Thyroid gland (tissue), 4 donors: Measurements from ENCODE around the gene NENF. TPM values are rescaled to one million over a fixed set of nuclear protein-coding genes. Genes with fewer than 3 reads are reported as not detected.

ENCODE experiments used
- DNase-seq, 2 donors: peaks; one replicate each; pipeline ENCODE4 v3.0.0-alpha.2; 2019
- H3K27ac ChIP-seq, 3 donors: fragments of 200-600 bp; sonication (generic); 1 replicate in 2 of 3; 2 replicates in 1 of 3; pipeline ENCODE4 v1.5.1; 2016 to 2019; ENCODE audit warnings: mild to moderate bottlenecking in 1 of 3, moderate library complexity in 1 of 3
- H3K27me3 ChIP-seq: fragments of 200-600 bp; sonication (generic); one replicate; pipeline ENCODE4 v1.5.1; 2019
- H3K36me3 ChIP-seq, 2 donors: fragments of 200-600 bp; sonication (generic); one replicate each; pipeline ENCODE4 v1.5.1; 2016 to 2019
- H3K4me1 ChIP-seq, 2 donors: fragments of 200-600 bp; sonication (generic); one replicate each; pipeline ENCODE4 v1.5.1; 2017 to 2019
- H3K4me3 ChIP-seq, 3 donors: fragments of 200-600 bp; sonication (generic); replicated peaks in 1 of 3; 1 replicate in 2 of 3; 2 replicates in 1 of 3; pipeline ENCODE4 v1.5.1; 2016; ENCODE audit warnings: mild to moderate bottlenecking in 1 of 3
- H3K9me3 ChIP-seq: fragments of 200-600 bp; sonication (generic); one replicate; pipeline ENCODE4 v1.5.1; 2017
- CTCF ChIP-seq, 6 experiments: fragments of 200-600 bp in 3 of 6; fragments of 450-650 bp in 3 of 6; sonication (generic) in 3 of 6; IDR thresholded peaks; one replicate each; pipeline ENCODE4 v1.5.1; 2016 to 2019; ENCODE audit warnings: antibody characterized with exemption in 6 of 6, mild to moderate bottlenecking in 2 of 6, inconsistent platforms in 1 of 6, moderate library complexity in 1 of 6
- POLR2A ChIP-seq, 2 donors: fragments of 450-650 bp; IDR thresholded peaks; one replicate each; pipeline ENCODE4 v1.6.1; 2017; ENCODE audit warnings: antibody characterized with exemption in 2 of 2, mild to moderate bottlenecking in 2 of 2, moderate library complexity in 1 of 2
- WGBS, 2 donors: methylation state at CpG; one replicate each; pipeline ENCODE4 v1.1.5; 2017; 5-methylcytosine and 5-hydroxymethylcytosine counted together
- intact Hi-C: fragments of 100-400 bp; cut with DNase I; formaldehyde crosslinking; loops from one replicate; pipeline ENCODE4 v1.15.1; 2023
- total RNA-seq, 4 donors: library from RNA; depleted of rRNA; stranded (reverse); fragments of >200 nt; gene quantifications; one replicate each; pipeline ENCODE4 v1.2.3, GENCODE V29; 2016

The NENF gene
- total RNA-seq, 4 donors from 2014 or later = 42.4 to 181 (median 122) TPM

GRCh38 chr1:212488436-212489283, 55.9 kb downstream of the NENF start:
- intact Hi-C loops = no loop called here
- peak; percentile 37 to 57 for DNase-seq
- 56 to 79% methylated on average over 4 of the region's 4 CpGs for whole genome bisulfite sequencing, 2 donors
- H3K4me1 ChIP-seq = peaks cover 18 to 32% of the 10 kb centered on the region in 2 donors
- no peaks in the 10 kb centered on the region for H3K27me3 ChIP-seq
- H3K36me3 ChIP-seq = no peaks in the 10 kb centered on the region
- peak overlapping the region; percentile 47 to 55 (median 54) for H3K27ac ChIP-seq
- H3K9me3 ChIP-seq = no peaks in the 10 kb centered on the region
- no peak overlapping the region for H3K4me3 ChIP-seq
- no peak for TF ChIP-seq CTCF (IDR thresholded peaks at IDR 0.05)
- peak in 1 of 2 donors; percentile 13 for TF ChIP-seq POLR2A (IDR thresholded peaks at IDR 0.05)

GRCh38 chr1:212489284-212489859, 56.7 kb downstream of the NENF start:
- peak overlapping the region; percentile 47 to 55 (median 54) for H3K27ac ChIP-seq
- no peaks in the 10 kb centered on the region for H3K27me3 ChIP-seq
- WGBS, 2 donors = 88 to 96% methylated on average over 4 of the region's 4 CpGs
- no peaks in the 10 kb centered on the region for H3K9me3 ChIP-seq
- peaks cover 18 to 32% of the 10 kb centered on the region in 2 donors for H3K4me1 ChIP-seq
- intact Hi-C loops = no loop called here
- H3K4me3 ChIP-seq = no peak overlapping the region
- TF ChIP-seq POLR2A (IDR thresholded peaks at IDR 0.05) (no peak), CTCF (IDR thresholded peaks at IDR 0.05) (no peak)
- H3K36me3 ChIP-seq = no peaks in the 10 kb centered on the region
- no peak for DNase-seq

GRCh38 chr1:212490276-212490675, 57.6 kb downstream of the NENF start:
- no peaks in the 10 kb centered on the region for H3K27me3 ChIP-seq
- peaks cover 18 to 30% of the 10 kb centered on the region in 2 donors for H3K4me1 ChIP-seq
- no peak overlapping the region for H3K27ac ChIP-seq
- no peaks in the 10 kb centered on the region for H3K36me3 ChIP-seq
- WGBS, 2 donors = 78 to 84% methylated on average over 2 of the region's 2 CpGs
- no peaks in the 10 kb centered on the region for H3K9me3 ChIP-seq
- DNase-seq = no peak
- intact Hi-C loops = loop anchor here (10.0 kb wide), 1 partner anchor 65 kb away; no protein-coding TSS in a partner anchor
- TF ChIP-seq CTCF (IDR thresholded peaks at IDR 0.05) (no peak), POLR2A (IDR thresholded peaks at IDR 0.05) (no peak)
- no peak overlapping the region for H3K4me3 ChIP-seq

GRCh38 chr1:212491454-212491853, 58.7 kb downstream of the NENF start:
- H3K9me3 ChIP-seq = no peaks in the 10 kb centered on the region
- H3K27me3 ChIP-seq = no peaks in the 10 kb centered on the region
- H3K4me3 ChIP-seq = no peak overlapping the region
- H3K36me3 ChIP-seq = no peaks in the 10 kb centered on the region
- TF ChIP-seq CTCF (IDR thresholded peaks at IDR 0.05) (no peak), POLR2A (IDR thresholded peaks at IDR 0.05) (no peak)
- DNase-seq = no peak
- WGBS, 2 donors = 86 to 89% methylated on average over 4 of the region's 4 CpGs
- H3K27ac ChIP-seq = no peak overlapping the region
- intact Hi-C loops = loop anchor here (10.0 kb wide), 1 partner anchor 63 kb away; no protein-coding TSS in a partner anchor
- peaks cover 10 to 19% of the 10 kb centered on the region in 2 donors for H3K4me1 ChIP-seq

Other genes starting within 250 kb of the NENF start
- 10 to 100 TPM; 62.7 to 81.5 (median 70.1) TPM for gene PPP2R5A, start 147.5 kb upstream of the NENF start, total RNA-seq
- gene PACC1, start 18.0 kb upstream of the NENF start, total RNA-seq = 1 to 10 TPM; 2.9 to 5.5 (median 4.9) TPM
- 10 to 100 TPM in 3 of 4 donors, 1 to 10 TPM in 1; 9.2 to 21.2 (median 14.7) TPM for gene ATF3, start 175.8 kb downstream of the NENF start, total RNA-seq